DOHH2 (cell line): ENCODE data around the gene RNF20.

ENCODE experiments used
- H3F3A ChIP-seq: fragments of 200-600 bp; sonication (generic), shearing (Covaris generic); 2 replicates; pipeline ENCODE4 v1.6.0; 2016; ENCODE audit warnings: antibody characterized with exemption, mild to moderate bottlenecking; ENCODE audit not compliant: control insufficient read depth, insufficient read depth
- H3K27ac ChIP-seq: fragments of 200-600 bp; sonication (generic); 2 replicates; pipeline ENCODE4 v1.5.1; 2014; ENCODE audit warnings: low read depth, mild to moderate bottlenecking, low read length, moderate library complexity
- H3K27me3 ChIP-seq: fragments of 200-600 bp; sonication (generic); 2 replicates; pipeline ENCODE4 v1.6.1; 2014; ENCODE audit warnings: mild to moderate bottlenecking, low read length, mixed read lengths; ENCODE audit not compliant: control insufficient read depth
- H3K36me3 ChIP-seq: fragments of 200-600 bp; sonication (generic); 2 replicates; pipeline ENCODE4 v1.6.1; 2014; ENCODE audit warnings: mild to moderate bottlenecking, low read length, moderate library complexity, mixed read lengths; ENCODE audit not compliant: control insufficient read depth
- H3K4me1 ChIP-seq: fragments of 200-600 bp; sonication (generic); 2 replicates; pipeline ENCODE4 v1.6.1; 2014; ENCODE audit warnings: mild to moderate bottlenecking, low read length, mixed read lengths; ENCODE audit not compliant: control insufficient read depth
- H3K4me2 ChIP-seq: fragments of 200-600 bp; sonication (generic); 2 replicates; pipeline ENCODE4 v1.6.0; 2014; ENCODE audit warnings: mild to moderate bottlenecking, low read length, moderate library complexity
- H3K4me3 ChIP-seq: fragments of 200-600 bp; sonication (generic); 2 replicates; pipeline ENCODE4 v1.5.1; 2014; ENCODE audit warnings: mild to moderate bottlenecking, low read length, mixed read lengths
- H3K79me2 ChIP-seq: fragments of 200-600 bp; sonication (generic); 2 replicates; pipeline ENCODE4 v1.6.1; 2014; ENCODE audit warnings: mild to moderate bottlenecking, low read length, mixed read lengths; ENCODE audit not compliant: control insufficient read depth
- H3K9me2 ChIP-seq: fragments of 200-600 bp; sonication (generic); replicated peaks from 2 replicates; pipeline ENCODE4 v1.6.1; 2014; ENCODE audit warnings: mild to moderate bottlenecking, low read length, mixed read lengths; ENCODE audit not compliant: control insufficient read depth
- H3K9me3 ChIP-seq: fragments of 200-600 bp; sonication (generic); 2 replicates; pipeline ENCODE4 v1.6.1; 2014; ENCODE audit warnings: antibody characterized with exemption, low read length, mixed read lengths; ENCODE audit not compliant: control insufficient read depth, insufficient read depth
- H4K20me1 ChIP-seq: fragments of 200-600 bp; sonication (generic); 2 replicates; pipeline ENCODE4 v1.6.0; 2014; ENCODE audit warnings: low read depth, mild to moderate bottlenecking, antibody characterized with exemption, low read length, moderate library complexity; ENCODE audit not compliant: control insufficient read depth, insufficient read depth
- EZH2phosphoT487 ChIP-seq: fragments of 200-600 bp; sonication (generic); IDR thresholded peaks from 2 replicates; pipeline ENCODE4 v1.6.1; 2017; ENCODE audit warnings: borderline replicate concordance, mild to moderate bottlenecking, antibody characterized with exemption, low read length, moderate library complexity, mixed read lengths
- TF ChIP-seq, protein P1 (sequence below): fragments of 200-600 bp; sonication (generic); IDR thresholded peaks from one replicate; pipeline ENCODE4 v1.5.1; 2014; ENCODE audit warnings: antibody characterized with exemption, mild to moderate bottlenecking, low read depth, low read length; ENCODE audit not compliant: poor library complexity, severe bottlenecking

RNF20 gene

DNA sequence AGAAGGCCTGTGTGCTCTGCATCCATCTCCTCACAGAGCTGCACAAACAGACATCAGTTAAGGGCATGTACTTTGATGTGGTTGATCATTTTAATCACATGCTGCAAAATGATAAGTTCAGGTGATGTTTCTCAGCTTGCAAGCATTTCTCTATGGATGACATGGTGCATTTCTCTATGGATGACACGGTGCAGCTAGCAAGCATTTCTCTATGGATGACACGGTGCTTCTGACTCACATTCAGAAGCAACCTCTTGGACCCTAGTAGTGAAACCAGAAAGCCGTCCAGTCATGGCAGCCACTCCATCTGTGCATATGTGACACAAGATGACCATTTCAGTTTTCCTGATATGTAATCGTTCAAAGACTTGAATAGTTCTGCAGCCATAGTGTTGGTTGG lies 24.1 kb upstream of the RNF20 start:
- no peaks in the 10 kb centered on the region for H3F3A ChIP-seq
- no peaks in the 10 kb centered on the region for H3K9me2 ChIP-seq
- H4K20me1 ChIP-seq: no peaks in the 10 kb centered on the region
- H3K9me3 ChIP-seq: no peaks in the 10 kb centered on the region
- no peak for TF ChIP-seq EZH2phosphoT487
- TF ChIP-seq, protein P1, sequence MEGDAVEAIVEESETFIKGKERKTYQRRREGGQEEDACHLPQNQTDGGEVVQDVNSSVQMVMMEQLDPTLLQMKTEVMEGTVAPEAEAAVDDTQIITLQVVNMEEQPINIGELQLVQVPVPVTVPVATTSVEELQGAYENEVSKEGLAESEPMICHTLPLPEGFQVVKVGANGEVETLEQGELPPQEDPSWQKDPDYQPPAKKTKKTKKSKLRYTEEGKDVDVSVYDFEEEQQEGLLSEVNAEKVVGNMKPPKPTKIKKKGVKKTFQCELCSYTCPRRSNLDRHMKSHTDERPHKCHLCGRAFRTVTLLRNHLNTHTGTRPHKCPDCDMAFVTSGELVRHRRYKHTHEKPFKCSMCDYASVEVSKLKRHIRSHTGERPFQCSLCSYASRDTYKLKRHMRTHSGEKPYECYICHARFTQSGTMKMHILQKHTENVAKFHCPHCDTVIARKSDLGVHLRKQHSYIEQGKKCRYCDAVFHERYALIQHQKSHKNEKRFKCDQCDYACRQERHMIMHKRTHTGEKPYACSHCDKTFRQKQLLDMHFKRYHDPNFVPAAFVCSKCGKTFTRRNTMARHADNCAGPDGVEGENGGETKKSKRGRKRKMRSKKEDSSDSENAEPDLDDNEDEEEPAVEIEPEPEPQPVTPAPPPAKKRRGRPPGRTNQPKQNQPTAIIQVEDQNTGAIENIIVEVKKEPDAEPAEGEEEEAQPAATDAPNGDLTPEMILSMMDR: no peak
- no peaks in the 10 kb centered on the region for H3K79me2 ChIP-seq
- H3K27me3 ChIP-seq: peaks cover 12% of the 10 kb centered on the region
- H3K36me3 ChIP-seq: no peaks in the 10 kb centered on the region
- H3K4me1 ChIP-seq: peaks cover 5% of the 10 kb centered on the region
- H3K4me2 ChIP-seq: no peak overlapping the region
- no peak overlapping the region for H3K27ac ChIP-seq
- H3K4me3 ChIP-seq: no peak overlapping the region

DNA sequence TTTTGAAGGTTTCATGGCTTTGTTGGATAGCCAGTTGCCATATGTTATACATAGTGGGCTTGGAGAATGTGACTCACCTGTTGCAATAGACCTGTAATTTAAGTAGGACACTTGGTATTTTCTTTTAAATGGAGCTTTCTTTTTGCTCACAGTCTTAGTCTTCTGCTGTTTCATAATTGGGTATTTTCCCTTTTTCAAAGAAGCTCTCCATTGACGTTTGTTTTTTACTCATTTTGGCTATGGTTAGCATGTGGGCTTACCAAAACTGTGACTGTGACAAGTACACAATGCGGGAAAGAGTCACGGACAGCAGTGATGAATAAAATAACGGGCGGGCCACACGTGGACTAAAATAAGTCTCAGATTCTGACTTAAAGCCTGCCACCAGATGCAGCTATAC lies 23.2 kb upstream of the RNF20 start:
- Histone ChIP-seq H3K9me3 (no peaks in the 10 kb centered on the region), H3K27ac (no peak overlapping the region), H3K36me3 (no peaks in the 10 kb centered on the region), H3K79me2 (no peaks in the 10 kb centered on the region), H3K4me2 (no peak overlapping the region), H3K4me1 (peaks cover 5% of the 10 kb centered on the region), H3F3A (no peaks in the 10 kb centered on the region), H3K4me3 (no peak overlapping the region), H4K20me1 (no peaks in the 10 kb centered on the region), H3K9me2 (no peaks in the 10 kb centered on the region), H3K27me3 (peaks cover 19% of the 10 kb centered on the region)
- TF ChIP-seq, protein P1: no peak
- no peak for TF ChIP-seq EZH2phosphoT487

DNA sequence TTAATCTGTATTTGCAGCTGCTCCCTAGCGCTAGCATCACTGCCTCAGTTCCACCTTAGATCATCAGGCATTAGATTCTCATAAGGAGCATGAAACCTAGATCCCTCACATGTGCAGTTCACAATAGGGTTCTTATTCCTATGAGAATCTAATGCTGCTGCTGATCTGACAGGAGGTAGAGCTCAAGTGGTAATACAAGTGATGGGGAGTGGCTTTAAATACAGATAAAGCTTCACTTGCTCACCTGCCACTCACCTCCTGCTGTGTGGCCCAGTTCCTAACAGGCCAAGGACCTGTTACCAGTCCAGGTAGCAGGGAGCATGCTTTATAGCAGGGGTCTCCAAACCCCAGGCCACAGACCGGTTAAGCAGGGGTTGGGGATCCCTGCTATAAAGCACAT lies 22.6 kb upstream of the RNF20 start:
- Histone ChIP-seq H3K4me1 (peaks cover 5% of the 10 kb centered on the region), H3K9me2 (no peaks in the 10 kb centered on the region), H4K20me1 (no peaks in the 10 kb centered on the region), H3K4me3 (no peak overlapping the region), H3K79me2 (no peaks in the 10 kb centered on the region), H3K9me3 (no peaks in the 10 kb centered on the region), H3F3A (no peaks in the 10 kb centered on the region), H3K27ac (no peak overlapping the region), H3K27me3 (peaks cover 19% of the 10 kb centered on the region), H3K4me2 (no peak overlapping the region), H3K36me3 (no peaks in the 10 kb centered on the region)
- no peak for TF ChIP-seq EZH2phosphoT487
- TF ChIP-seq, protein P1: no peak

DNA sequence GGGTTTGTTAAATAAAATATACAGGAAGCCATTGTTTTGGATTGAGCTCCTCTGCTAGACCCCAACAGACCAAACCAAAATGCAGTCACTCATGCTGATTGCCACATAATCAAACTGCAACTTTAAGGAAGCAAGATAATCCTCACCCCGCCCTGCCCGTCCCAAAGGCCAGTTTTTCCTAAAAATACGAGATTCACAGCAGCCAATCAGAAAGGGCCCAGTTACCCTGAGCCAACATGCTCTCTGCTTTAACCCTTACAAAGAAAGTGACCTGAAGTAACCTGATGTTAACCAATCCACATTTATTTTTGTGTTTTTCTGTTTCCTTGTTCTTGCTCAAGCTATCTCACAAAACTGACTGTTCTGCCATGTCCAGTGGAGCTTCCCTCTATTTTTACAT lies 21.5 kb upstream of the RNF20 start:
- Histone ChIP-seq H3K4me2 (no peak overlapping the region), H3K4me1 (peaks cover 5% of the 10 kb centered on the region), H3K9me2 (no peaks in the 10 kb centered on the region), H3K27ac (no peak overlapping the region), H3K9me3 (no peaks in the 10 kb centered on the region), H3K79me2 (no peaks in the 10 kb centered on the region), H3K36me3 (no peaks in the 10 kb centered on the region), H3K27me3 (peaks cover 19% of the 10 kb centered on the region), H4K20me1 (no peaks in the 10 kb centered on the region), H3K4me3 (no peak overlapping the region), H3F3A (no peaks in the 10 kb centered on the region)
- TF ChIP-seq, protein P1: no peak
- TF ChIP-seq EZH2phosphoT487: no peak
